WERI-Rb-1 (cell line): ENCODE results near the gene DNM3.

Experiments used
- DNase-seq: peaks from one replicate; pipeline ENCODE4 v3.0.0-alpha.2; 2020
- H3K27ac ChIP-seq: fragments of 250-450 bp; sonication (Bioruptor Pico); 2 replicates; pipeline ENCODE4 v1.5.1; 2020; ENCODE audit warnings: mild to moderate bottlenecking, moderate library complexity
- H3K27me3 ChIP-seq: fragments of 250-450 bp; sonication (Bioruptor Pico); 2 replicates; pipeline ENCODE4 v1.5.1; 2021; ENCODE audit warnings: mild to moderate bottlenecking, low read depth, moderate library complexity; ENCODE audit not compliant: insufficient read depth, severe bottlenecking
- H3K36me3 ChIP-seq: fragments of 250-450 bp; sonication (Bioruptor Pico); 2 replicates; pipeline ENCODE4 v1.5.1; 2020; ENCODE audit warnings: mild to moderate bottlenecking, moderate library complexity
- H3K4me3 ChIP-seq: 2 replicates; pipeline ENCODE4 v1.5.1; 2011; ENCODE audit warnings: low read depth, mild to moderate bottlenecking, control low read depth, low read length
- H3K9me3 ChIP-seq: fragments of 250-450 bp; sonication (Bioruptor Pico); 2 replicates; pipeline ENCODE4 v1.5.1; 2021; ENCODE audit warnings: mild to moderate bottlenecking, moderate library complexity; ENCODE audit not compliant: severe bottlenecking
- TF ChIP-seq, protein P1 (sequence below): IDR thresholded peaks from 2 replicates; pipeline ENCODE4 v1.5.1; 2011; ENCODE audit warnings: low read depth, mild to moderate bottlenecking, control low read depth, inconsistent platforms, low read length

Gene DNM3

DNA sequence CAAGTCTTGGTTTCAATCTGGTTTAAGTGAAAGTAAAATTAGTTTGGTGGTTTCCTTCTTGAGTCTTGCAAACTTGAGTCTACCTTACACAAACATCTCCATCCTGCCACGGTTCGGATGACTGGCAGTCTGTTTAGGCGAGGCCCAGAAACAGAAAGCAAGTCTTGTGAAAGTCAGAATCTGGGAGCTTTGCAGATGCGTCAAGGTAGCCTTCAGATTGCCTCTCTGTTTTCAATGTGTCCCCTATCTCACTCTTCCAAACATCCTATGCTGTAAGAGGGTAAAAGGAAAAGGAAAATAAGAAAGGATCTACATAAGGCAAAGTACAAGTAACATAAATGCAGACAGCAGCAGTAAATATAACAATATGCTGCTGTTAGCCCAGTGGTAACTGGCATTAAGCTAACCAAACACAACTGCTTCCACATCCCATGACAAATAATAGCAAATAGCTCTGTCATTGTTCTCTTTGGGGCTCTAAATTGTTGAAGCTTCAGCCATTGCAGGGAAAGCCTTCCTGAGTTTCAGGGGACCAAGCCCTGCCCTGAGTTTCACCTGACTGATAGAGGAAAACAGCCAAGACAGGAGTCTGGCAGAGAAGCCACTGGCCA is 552.9 kb downstream of the DNM3 start:
- TF ChIP-seq, protein P1, sequence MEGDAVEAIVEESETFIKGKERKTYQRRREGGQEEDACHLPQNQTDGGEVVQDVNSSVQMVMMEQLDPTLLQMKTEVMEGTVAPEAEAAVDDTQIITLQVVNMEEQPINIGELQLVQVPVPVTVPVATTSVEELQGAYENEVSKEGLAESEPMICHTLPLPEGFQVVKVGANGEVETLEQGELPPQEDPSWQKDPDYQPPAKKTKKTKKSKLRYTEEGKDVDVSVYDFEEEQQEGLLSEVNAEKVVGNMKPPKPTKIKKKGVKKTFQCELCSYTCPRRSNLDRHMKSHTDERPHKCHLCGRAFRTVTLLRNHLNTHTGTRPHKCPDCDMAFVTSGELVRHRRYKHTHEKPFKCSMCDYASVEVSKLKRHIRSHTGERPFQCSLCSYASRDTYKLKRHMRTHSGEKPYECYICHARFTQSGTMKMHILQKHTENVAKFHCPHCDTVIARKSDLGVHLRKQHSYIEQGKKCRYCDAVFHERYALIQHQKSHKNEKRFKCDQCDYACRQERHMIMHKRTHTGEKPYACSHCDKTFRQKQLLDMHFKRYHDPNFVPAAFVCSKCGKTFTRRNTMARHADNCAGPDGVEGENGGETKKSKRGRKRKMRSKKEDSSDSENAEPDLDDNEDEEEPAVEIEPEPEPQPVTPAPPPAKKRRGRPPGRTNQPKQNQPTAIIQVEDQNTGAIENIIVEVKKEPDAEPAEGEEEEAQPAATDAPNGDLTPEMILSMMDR: no peak
- H3K4me3 ChIP-seq: no peak overlapping the region
- H3K27ac ChIP-seq: no peak overlapping the region
- no peaks in the 10 kb centered on the region for H3K36me3 ChIP-seq
- DNase-seq: no peak
- no peaks in the 10 kb centered on the region for H3K9me3 ChIP-seq
- no peaks in the 10 kb centered on the region for H3K27me3 ChIP-seq

DNA sequence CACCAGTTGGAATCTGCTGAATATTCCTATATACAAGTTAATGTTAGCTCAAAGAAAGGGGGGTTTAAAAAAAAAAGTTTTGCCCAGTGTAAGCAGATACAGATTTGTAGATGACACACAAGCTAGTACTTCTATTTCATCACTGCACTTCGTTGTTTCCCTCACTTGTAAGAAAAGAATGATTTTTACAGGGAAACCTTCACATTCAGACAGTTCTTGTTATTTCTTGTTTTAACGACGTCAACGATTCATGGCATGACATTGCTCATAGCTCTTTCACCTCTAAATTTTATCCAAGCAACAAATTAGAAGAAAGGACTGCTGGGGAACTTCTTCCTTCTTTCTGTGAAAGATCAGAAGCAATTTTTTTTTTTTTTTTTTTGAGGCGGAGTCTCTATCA is 553.5 kb downstream of the DNM3 start:
- no peaks in the 10 kb centered on the region for H3K27me3 ChIP-seq
- no peak overlapping the region for H3K4me3 ChIP-seq
- TF ChIP-seq, protein P1: no peak
- H3K36me3 ChIP-seq: no peaks in the 10 kb centered on the region
- DNase-seq: no peak
- no peaks in the 10 kb centered on the region for H3K9me3 ChIP-seq
- H3K27ac ChIP-seq: no peak overlapping the region

DNA sequence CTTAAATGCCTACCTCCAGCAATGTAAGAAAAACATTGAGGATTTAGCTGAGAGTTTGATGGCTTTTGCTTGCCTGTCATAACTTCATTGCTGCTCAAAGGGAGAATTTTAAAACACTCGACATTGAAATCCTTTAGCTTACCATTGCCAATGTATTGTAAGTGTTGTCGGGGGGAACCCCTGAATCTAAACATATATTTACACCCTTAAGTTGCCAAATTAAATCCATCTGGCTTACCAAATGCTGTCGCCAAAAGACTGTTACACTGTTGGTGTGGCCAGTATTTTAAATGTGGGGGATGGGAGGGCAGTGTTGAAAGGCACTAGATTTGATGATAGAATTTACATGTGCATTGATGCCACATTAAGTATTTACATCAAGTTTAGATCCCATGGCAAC is 554.3 kb downstream of the DNM3 start:
- no peak for DNase-seq
- H3K36me3 ChIP-seq: no peaks in the 10 kb centered on the region
- H3K4me3 ChIP-seq: no peak overlapping the region
- TF ChIP-seq, protein P1: no peak
- no peaks in the 10 kb centered on the region for H3K9me3 ChIP-seq
- no peak overlapping the region for H3K27ac ChIP-seq
- H3K27me3 ChIP-seq: no peaks in the 10 kb centered on the region

DNA sequence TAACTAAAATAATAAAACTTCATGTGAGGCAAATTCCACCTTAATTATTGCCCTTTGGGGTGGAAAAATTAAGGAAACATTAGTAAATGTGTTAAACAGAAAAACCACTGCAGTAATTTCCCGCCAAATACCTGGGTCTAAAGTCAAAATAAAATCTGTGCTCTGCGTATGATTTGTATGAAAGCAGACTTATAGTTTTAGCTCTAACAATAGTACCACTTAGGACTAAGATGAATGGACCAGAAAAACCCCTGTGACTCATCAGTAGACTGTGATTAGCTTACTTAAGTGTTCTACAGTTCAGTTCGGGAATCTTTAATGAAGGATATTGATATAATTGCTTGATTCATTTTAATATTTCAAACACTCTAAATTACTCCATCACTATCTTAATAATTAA is 555.9 kb downstream of the DNM3 start:
- H3K27ac ChIP-seq: no peak overlapping the region
- TF ChIP-seq, protein P1: no peak
- H3K27me3 ChIP-seq: no peaks in the 10 kb centered on the region
- no peaks in the 10 kb centered on the region for H3K9me3 ChIP-seq
- no peak overlapping the region for H3K4me3 ChIP-seq
- DNase-seq: no peak
- H3K36me3 ChIP-seq: no peaks in the 10 kb centered on the region

DNA sequence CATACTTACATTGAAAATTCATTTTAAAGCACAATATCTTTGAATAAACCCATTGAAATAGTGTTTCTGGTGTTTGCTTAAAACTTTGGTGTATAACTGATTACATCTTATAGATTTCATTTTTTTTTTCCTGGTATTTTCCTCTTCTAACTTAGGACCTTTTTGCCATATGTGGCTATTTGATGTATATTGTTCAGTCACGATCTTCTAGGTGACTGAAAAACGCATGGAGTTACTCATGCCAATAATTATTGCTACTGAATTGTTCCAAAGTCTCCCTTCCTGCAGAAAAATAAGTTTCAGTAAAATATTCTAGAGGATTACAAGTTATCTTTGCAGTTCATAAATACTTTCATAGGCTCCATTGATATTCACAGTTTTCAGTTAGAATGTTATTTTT is 556.3 kb downstream of the DNM3 start:
- TF ChIP-seq, protein P1: no peak
- Histone ChIP-seq H3K9me3 (no peaks in the 10 kb centered on the region), H3K36me3 (no peaks in the 10 kb centered on the region), H3K27me3 (no peaks in the 10 kb centered on the region), H3K4me3 (no peak overlapping the region), H3K27ac (no peak overlapping the region)
- no peak for DNase-seq

DNA sequence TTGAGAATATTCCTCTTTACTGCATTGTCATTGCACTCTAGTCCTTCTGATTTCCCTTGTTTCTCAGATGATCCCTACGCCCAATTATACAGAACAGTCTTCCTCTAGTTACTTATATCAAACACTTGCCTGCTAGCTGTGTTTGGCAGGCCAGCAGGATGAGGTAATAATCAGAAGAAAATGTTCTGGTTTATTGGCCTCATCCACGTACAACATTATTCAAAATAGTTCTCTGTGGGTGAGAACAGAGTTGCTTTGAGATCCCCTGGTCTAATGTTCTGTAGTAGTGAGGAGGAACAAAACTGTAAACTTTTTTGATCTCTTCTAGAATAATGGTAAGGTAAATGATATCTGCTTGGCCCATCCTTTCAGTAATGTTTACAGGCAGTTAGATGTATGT is 556.9 kb downstream of the DNM3 start:
- no peak for DNase-seq
- Histone ChIP-seq H3K27me3 (no peaks in the 10 kb centered on the region), H3K27ac (no peak overlapping the region)

More for the DNA sequence above, 556.9 kb downstream of the DNM3 start:
- H3K36me3 ChIP-seq: no peaks in the 10 kb centered on the region
- no peaks in the 10 kb centered on the region for H3K9me3 ChIP-seq
- TF ChIP-seq, protein P1: no peak
- no peak overlapping the region for H3K4me3 ChIP-seq
